Measurements from ENCODE around the gene FAM181A. TPM values are rescaled to one million over a fixed set of nuclear protein-coding genes. Genes with fewer than 3 reads are reported as not detected.

The FAM181A gene
- total and polyA plus RNA-seq, 2 experiments from 2014 or later = not detected

DNA sequence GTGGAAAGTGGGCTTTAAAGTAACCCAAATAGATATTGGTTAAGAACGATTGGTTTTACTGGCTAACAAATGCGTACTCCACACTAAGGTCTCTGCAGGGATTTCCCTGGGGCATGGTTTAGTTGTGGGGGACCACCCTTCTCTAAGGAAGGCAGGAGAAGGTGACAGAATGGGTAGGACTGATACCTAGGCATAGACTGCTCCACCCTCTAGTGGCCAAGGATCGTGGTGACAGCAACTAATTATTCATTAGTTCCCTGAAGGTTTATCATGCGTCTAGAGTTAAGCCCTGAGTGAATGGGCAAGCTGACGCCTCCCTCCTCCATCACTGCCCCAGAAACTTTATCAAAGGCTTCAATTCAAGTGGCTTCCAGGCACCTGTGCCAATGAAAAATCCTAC lies 9.1 kb downstream of the FAM181A start:
- H3K4me3 Mint-ChIP-seq = no peak overlapping the region
- Histone ChIP-seq H3K27me3 (ENCODE audit: insufficient read depth) (peaks cover 17% of the 10 kb centered on the region), H3F3A (replicated peaks; ENCODE audit: low read depth) (0 out of 2 replicates have a peak, but pooled peaks cover 3% of the 10 kb centered on the region), H3K4me2 (no peak overlapping the region), H4K20me1 (replicated peaks; ENCODE audit: insufficient read depth) (no peaks in the 10 kb centered on the region), H2AFZ (no peak overlapping the region), H3K36me3 (ENCODE audit: insufficient read depth) (no peaks in the 10 kb centered on the region), H3K9me2 (ENCODE audit: insufficient read depth) (no peaks in the 10 kb centered on the region), H3K4me1 (ENCODE audit: insufficient read depth) (no peaks in the 10 kb centered on the region), H3K27ac (ENCODE audit: low read depth) (no peak overlapping the region), H3K4me3 (no peak overlapping the region), H3K79me2 (replicated peaks; ENCODE audit: insufficient read depth) (no peaks in the 10 kb centered on the region)
- peaks cover 3% of the 10 kb centered on the region; the same call in 1 of the 3 replicates for H3K9me3 Mint-ChIP-seq
- TF ChIP-seq, protein P1, sequence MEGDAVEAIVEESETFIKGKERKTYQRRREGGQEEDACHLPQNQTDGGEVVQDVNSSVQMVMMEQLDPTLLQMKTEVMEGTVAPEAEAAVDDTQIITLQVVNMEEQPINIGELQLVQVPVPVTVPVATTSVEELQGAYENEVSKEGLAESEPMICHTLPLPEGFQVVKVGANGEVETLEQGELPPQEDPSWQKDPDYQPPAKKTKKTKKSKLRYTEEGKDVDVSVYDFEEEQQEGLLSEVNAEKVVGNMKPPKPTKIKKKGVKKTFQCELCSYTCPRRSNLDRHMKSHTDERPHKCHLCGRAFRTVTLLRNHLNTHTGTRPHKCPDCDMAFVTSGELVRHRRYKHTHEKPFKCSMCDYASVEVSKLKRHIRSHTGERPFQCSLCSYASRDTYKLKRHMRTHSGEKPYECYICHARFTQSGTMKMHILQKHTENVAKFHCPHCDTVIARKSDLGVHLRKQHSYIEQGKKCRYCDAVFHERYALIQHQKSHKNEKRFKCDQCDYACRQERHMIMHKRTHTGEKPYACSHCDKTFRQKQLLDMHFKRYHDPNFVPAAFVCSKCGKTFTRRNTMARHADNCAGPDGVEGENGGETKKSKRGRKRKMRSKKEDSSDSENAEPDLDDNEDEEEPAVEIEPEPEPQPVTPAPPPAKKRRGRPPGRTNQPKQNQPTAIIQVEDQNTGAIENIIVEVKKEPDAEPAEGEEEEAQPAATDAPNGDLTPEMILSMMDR (conservative IDR thresholded peaks at IDR 0.05; ENCODE audit: low read depth in 2 of 2) = peak; percentile 73 to 77
- TF ChIP-seq NANOG (IDR thresholded peaks at IDR 0.05; ENCODE audit: borderline replicate concordance) = no peak
- peaks cover 26% of the 10 kb centered on the region for H3K27me3 Mint-ChIP-seq (ENCODE audit: insufficient read depth, low read depth, poor library complexity)
- no peaks in the 10 kb centered on the region; the same call in 2 of the 3 replicates for H3K36me3 Mint-ChIP-seq (ENCODE audit: low read depth)
- DNase-seq (ENCODE audit: low spot score) (peak; percentile 82), ATAC-seq (peak; percentile 27)
- no peak overlapping the region for H3K27ac Mint-ChIP-seq
- H3K4me1 Mint-ChIP-seq = peaks cover 8% of the 10 kb centered on the region

DNA sequence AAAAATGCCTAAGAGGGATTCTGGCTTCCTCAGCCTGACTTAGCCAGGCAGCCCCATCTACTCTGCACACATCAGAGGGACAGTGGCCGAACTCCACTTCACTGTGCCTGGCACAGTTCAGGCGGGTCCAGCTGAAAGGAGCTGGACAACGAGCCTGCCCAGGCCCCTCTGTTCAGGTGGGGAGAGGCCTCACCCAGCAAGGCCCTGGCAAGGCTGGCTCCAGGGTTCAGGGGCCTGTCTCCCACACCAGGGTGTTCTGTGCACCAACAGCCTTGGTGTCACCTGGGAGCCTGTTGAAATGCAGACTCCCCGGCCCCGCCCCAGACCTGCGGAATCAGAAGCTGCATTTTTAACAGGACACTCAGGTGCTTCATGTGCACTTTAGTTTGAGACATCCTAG lies 9.8 kb downstream of the FAM181A start:
- peaks cover 14% of the 10 kb centered on the region for H3K4me1 Mint-ChIP-seq
- no peaks in the 10 kb centered on the region; the same call in 2 of the 3 replicates for H3K36me3 Mint-ChIP-seq (ENCODE audit: low read depth)
- Histone ChIP-seq H2AFZ (no peak overlapping the region), H3F3A (replicated peaks; ENCODE audit: low read depth) (0 out of 2 replicates have a peak, but pooled peaks cover 3% of the 10 kb centered on the region), H3K79me2 (replicated peaks; ENCODE audit: insufficient read depth) (no peaks in the 10 kb centered on the region), H3K9me2 (ENCODE audit: insufficient read depth) (no peaks in the 10 kb centered on the region), H3K4me3 (no peak overlapping the region), H3K4me2 (no peak overlapping the region), H3K36me3 (ENCODE audit: insufficient read depth) (no peaks in the 10 kb centered on the region), H3K27me3 (ENCODE audit: insufficient read depth) (peaks cover 17% of the 10 kb centered on the region), H3K4me1 (ENCODE audit: insufficient read depth) (no peaks in the 10 kb centered on the region), H3K27ac (ENCODE audit: low read depth) (no peak overlapping the region), H4K20me1 (replicated peaks; ENCODE audit: insufficient read depth) (no peaks in the 10 kb centered on the region)
- H3K9me3 Mint-ChIP-seq = peaks cover 3% of the 10 kb centered on the region; the same call in 1 of the 3 replicates
- H3K27ac Mint-ChIP-seq = no peak overlapping the region
- H3K4me3 Mint-ChIP-seq = no peak overlapping the region
- ATAC-seq (no peak), DNase-seq (ENCODE audit: low spot score) (no peak)
- H3K27me3 Mint-ChIP-seq (ENCODE audit: insufficient read depth, low read depth, poor library complexity) = peaks cover 33% of the 10 kb centered on the region
- TF ChIP-seq ZNF331 (CRISPR knock-in tag; IDR thresholded peaks at IDR 0.05; ENCODE audit: low read depth) (no peak), NANOG (IDR thresholded peaks at IDR 0.05; ENCODE audit: borderline replicate concordance) (no peak), ZNF114 (CRISPR knock-in tag; IDR thresholded peaks at IDR 0.05) (no peak), EZH2phosphoT487 (IDR thresholded peaks at IDR 0.05; ENCODE audit: unreplicated experiment) (no peak), STAT1 (IDR thresholded peaks at IDR 0.05; ENCODE audit: unreplicated experiment) (no peak), POLR2AphosphoS5 (IDR thresholded peaks at IDR 0.05; ENCODE audit: low read depth) (no peak), EZH2 (IDR thresholded peaks at IDR 0.05; ENCODE audit: low read depth, unreplicated experiment) (no peak)
- TF ChIP-seq, protein P2, sequence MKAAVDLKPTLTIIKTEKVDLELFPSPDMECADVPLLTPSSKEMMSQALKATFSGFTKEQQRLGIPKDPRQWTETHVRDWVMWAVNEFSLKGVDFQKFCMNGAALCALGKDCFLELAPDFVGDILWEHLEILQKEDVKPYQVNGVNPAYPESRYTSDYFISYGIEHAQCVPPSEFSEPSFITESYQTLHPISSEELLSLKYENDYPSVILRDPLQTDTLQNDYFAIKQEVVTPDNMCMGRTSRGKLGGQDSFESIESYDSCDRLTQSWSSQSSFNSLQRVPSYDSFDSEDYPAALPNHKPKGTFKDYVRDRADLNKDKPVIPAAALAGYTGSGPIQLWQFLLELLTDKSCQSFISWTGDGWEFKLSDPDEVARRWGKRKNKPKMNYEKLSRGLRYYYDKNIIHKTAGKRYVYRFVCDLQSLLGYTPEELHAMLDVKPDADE (IDR thresholded peaks at IDR 0.05) = no peak
- TF ChIP-seq, protein P1 (conservative IDR thresholded peaks at IDR 0.05; ENCODE audit: low read depth in 2 of 2) = no peak
- TF ChIP-seq, protein P3, sequence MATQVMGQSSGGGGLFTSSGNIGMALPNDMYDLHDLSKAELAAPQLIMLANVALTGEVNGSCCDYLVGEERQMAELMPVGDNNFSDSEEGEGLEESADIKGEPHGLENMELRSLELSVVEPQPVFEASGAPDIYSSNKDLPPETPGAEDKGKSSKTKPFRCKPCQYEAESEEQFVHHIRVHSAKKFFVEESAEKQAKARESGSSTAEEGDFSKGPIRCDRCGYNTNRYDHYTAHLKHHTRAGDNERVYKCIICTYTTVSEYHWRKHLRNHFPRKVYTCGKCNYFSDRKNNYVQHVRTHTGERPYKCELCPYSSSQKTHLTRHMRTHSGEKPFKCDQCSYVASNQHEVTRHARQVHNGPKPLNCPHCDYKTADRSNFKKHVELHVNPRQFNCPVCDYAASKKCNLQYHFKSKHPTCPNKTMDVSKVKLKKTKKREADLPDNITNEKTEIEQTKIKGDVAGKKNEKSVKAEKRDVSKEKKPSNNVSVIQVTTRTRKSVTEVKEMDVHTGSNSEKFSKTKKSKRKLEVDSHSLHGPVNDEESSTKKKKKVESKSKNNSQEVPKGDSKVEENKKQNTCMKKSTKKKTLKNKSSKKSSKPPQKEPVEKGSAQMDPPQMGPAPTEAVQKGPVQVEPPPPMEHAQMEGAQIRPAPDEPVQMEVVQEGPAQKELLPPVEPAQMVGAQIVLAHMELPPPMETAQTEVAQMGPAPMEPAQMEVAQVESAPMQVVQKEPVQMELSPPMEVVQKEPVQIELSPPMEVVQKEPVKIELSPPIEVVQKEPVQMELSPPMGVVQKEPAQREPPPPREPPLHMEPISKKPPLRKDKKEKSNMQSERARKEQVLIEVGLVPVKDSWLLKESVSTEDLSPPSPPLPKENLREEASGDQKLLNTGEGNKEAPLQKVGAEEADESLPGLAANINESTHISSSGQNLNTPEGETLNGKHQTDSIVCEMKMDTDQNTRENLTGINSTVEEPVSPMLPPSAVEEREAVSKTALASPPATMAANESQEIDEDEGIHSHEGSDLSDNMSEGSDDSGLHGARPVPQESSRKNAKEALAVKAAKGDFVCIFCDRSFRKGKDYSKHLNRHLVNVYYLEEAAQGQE (IDR thresholded peaks at IDR 0.05; ENCODE audit: unreplicated experiment) = no peak
